SK-N-SH (cell line): ENCODE measurements around the gene PLBD2. TPM values are rescaled to one million over a fixed set of nuclear protein-coding genes. Genes with fewer than 3 reads are reported as not detected.

Source experiments
- CTCF ChIA-PET: fragments of 300-600, 350-600 bp; formaldehyde crosslinking; extraction: SDS; loops from one replicate; lab custom pipeline; 2021; lab: Yijun Ruan, JAX
- POLR2A ChIA-PET: fragments of 350-600 bp; sonication (Branson Sonifier 250); formaldehyde crosslinking; extraction: SDS; loops from one replicate; lab custom pipeline; 2020; ENCODE audit warnings: antibody characterized with exemption, inconsistent platforms; lab: Yijun Ruan, JAX
- DNase-seq: peaks from one replicate; pipeline ENCODE4 v3.0.0; 2012
- H2AFZ ChIP-seq: fragments of 200-600 bp; sonication (generic); 2 replicates; pipeline ENCODE4 v1.8.1; 2016; ENCODE audit warnings: antibody characterized with exemption, mild to moderate bottlenecking, low read depth
- H3F3A ChIP-seq: fragments of 200-600 bp; sonication (generic); replicated peaks from 2 replicates; pipeline ENCODE3; 2016; ENCODE audit warnings: antibody characterized with exemption, mild to moderate bottlenecking; ENCODE audit not compliant: insufficient read depth
- H3K27ac ChIP-seq, 2 experiments: fragments of 200-500 bp in 1 of 2; fragments of 200-600 bp in 1 of 2; sonication (Bioruptor generic) in 1 of 2; sonication (generic), shearing (Covaris generic) in 1 of 2; 2 replicates each; pipeline versions ENCODE4 v1.5.1 to v1.6.1; 2014 to 2016; ENCODE audit warnings: low read depth in 2 of 2, inconsistent platforms in 1 of 2, low read length in 1 of 2, mild to moderate bottlenecking in 1 of 2, mixed read lengths in 1 of 2
- H3K27me3 ChIP-seq: fragments of 200-600 bp; sonication (generic), shearing (Covaris generic); 2 replicates; pipeline ENCODE4 v1.6.1; 2016; ENCODE audit warnings: mixed run types; ENCODE audit not compliant: insufficient read depth
- H3K36me3 ChIP-seq, 2 experiments: fragments of 200-500 bp in 1 of 2; fragments of 200-600 bp in 1 of 2; sonication (Bioruptor generic) in 1 of 2; sonication (generic) in 1 of 2; replicated peaks in 1 of 2; 2 replicates each; pipeline versions ENCODE3 to v1.5.1; 2014 to 2016; ENCODE audit warnings: low read length in 1 of 2, mild to moderate bottlenecking in 1 of 2; ENCODE audit not compliant: insufficient read depth in 2 of 2, control insufficient read depth in 1 of 2
- H3K4me1 ChIP-seq, 2 experiments: fragments of 200-500 bp in 1 of 2; fragments of 200-600 bp in 1 of 2; sonication (Bioruptor generic) in 1 of 2; sonication (generic), shearing (Covaris generic) in 1 of 2; 2 replicates each; pipeline versions ENCODE4 v1.5.1 to v1.6.1; 2014 to 2016; ENCODE audit warnings: low read depth in 1 of 2, low read length in 1 of 2, mixed run types in 1 of 2; ENCODE audit not compliant: insufficient read depth in 2 of 2, control insufficient read depth in 1 of 2
- H3K4me2 ChIP-seq: fragments of 200-600 bp; sonication (generic), shearing (Covaris generic); 2 replicates; pipeline ENCODE4 v1.6.1; 2017; ENCODE audit warnings: mixed run types
- H3K4me3 ChIP-seq, 2 experiments: fragments of 200-500 bp in 1 of 2; fragments of 200-600 bp in 1 of 2; sonication (Bioruptor generic) in 1 of 2; sonication (generic), shearing (Covaris generic) in 1 of 2; 2 replicates each; pipeline versions ENCODE4 v1.5.1 to v1.8.1; 2014 to 2016; ENCODE audit warnings: low read depth in 2 of 2, inconsistent platforms in 1 of 2, low read length in 1 of 2, mild to moderate bottlenecking in 1 of 2, mixed read lengths in 1 of 2, moderate library complexity in 1 of 2
- H3K79me2 ChIP-seq: fragments of 200-600 bp; sonication (generic); 2 replicates; pipeline ENCODE4 v1.8.1; 2017; ENCODE audit warnings: mild to moderate bottlenecking; ENCODE audit not compliant: insufficient read depth
- H3K9ac ChIP-seq: fragments of 200-600 bp; sonication (generic); 2 replicates; pipeline ENCODE4 v1.6.1; 2017; ENCODE audit warnings: mixed run types
- H3K9me2 ChIP-seq: fragments of 200-600 bp; sonication (generic); 2 replicates; pipeline ENCODE4 v1.6.1; 2017; ENCODE audit warnings: mixed run types
- H3K9me3 ChIP-seq: fragments of 200-600 bp; sonication (generic); 2 replicates; pipeline ENCODE4 v1.6.1; 2017; ENCODE audit warnings: mixed run types, mild to moderate bottlenecking, moderate library complexity
- H4K20me1 ChIP-seq: fragments of 200-600 bp; sonication (generic); 2 replicates; pipeline ENCODE4 v1.6.1; 2017; ENCODE audit warnings: mild to moderate bottlenecking, mixed run types; ENCODE audit not compliant: insufficient read depth
- CHD2 ChIP-seq: fragments of 150-350 bp; IDR thresholded peaks from 2 replicates; pipeline ENCODE4 v1.6.1; 2018; ENCODE audit warnings: low read length; ENCODE audit not compliant: partially characterized antibody
- ELF1 ChIP-seq: IDR thresholded peaks from 2 replicates; pipeline ENCODE4 v1.4.0; 2012
- FOSL2 ChIP-seq: IDR thresholded peaks from 2 replicates; pipeline ENCODE4 v1.4.0; 2012; ENCODE audit warnings: low read depth, mild to moderate bottlenecking, moderate library complexity, borderline replicate concordance
- FOXJ3 ChIP-seq: sonication (generic); formaldehyde crosslinking; IDR thresholded peaks from 2 replicates; pipeline ENCODE4 v1.5.1; 2020; ENCODE audit warnings: mild to moderate bottlenecking, missing genetic modification reagents
- GATA2 ChIP-seq: sonication (generic); formaldehyde crosslinking; IDR thresholded peaks from 2 replicates; pipeline ENCODE4 v1.5.0; 2020; ENCODE audit warnings: mild to moderate bottlenecking, missing genetic modification reagents
- JUND ChIP-seq: IDR thresholded peaks from 2 replicates; pipeline ENCODE4 v1.4.0; 2012
- MEF2A ChIP-seq: IDR thresholded peaks from 2 replicates; pipeline ENCODE4 v1.4.0; 2012; ENCODE audit warnings: low read depth, borderline replicate concordance
- MXI1 ChIP-seq: IDR thresholded peaks from 2 replicates; pipeline ENCODE4 v1.6.1; 2012; ENCODE audit warnings: mild to moderate bottlenecking, low read depth, low read length, improper control_type of control experiment
- NFIC ChIP-seq: IDR thresholded peaks from 2 replicates; pipeline ENCODE4 v1.4.0; 2012; ENCODE audit warnings: borderline replicate concordance
- NRF1 ChIP-seq: IDR thresholded peaks from 2 replicates; pipeline ENCODE4 v1.6.1; 2012; ENCODE audit warnings: low read depth, mild to moderate bottlenecking, low read length
- RAD21 ChIP-seq: IDR thresholded peaks from 2 replicates; pipeline ENCODE4 v1.6.1; 2012; ENCODE audit warnings: mild to moderate bottlenecking, low read length
- RCOR1 ChIP-seq: fragments of 150-350 bp; IDR thresholded peaks from 2 replicates; pipeline ENCODE4 v1.6.1; 2017; ENCODE audit warnings: antibody characterized with exemption, low read length
- TCF12 ChIP-seq: IDR thresholded peaks from 2 replicates; pipeline ENCODE4 v1.4.0; 2012
- WGBS: methylation state at CpG from one replicate; pipeline ENCODE4 v1.1.6; 2017; ENCODE audit warnings: low lambda C conversion rate; 5-methylcytosine and 5-hydroxymethylcytosine counted together
- polyA plus RNA-seq, 3 experiments: library from polyadenylated mRNA; depleted of rRNA; stranded (reverse); fragments of >200 nt; gene quantifications; 2 replicates each; pipeline ENCODE4 v1.2.3, GENCODE V29; 2012
- TF ChIP-seq, protein P1 (sequence below): fragments of 200-600 bp; sonication (generic); IDR thresholded peaks from 2 replicates; pipeline ENCODE4 v1.6.1; 2017; ENCODE audit warnings: antibody characterized with exemption, mild to moderate bottlenecking, moderate library complexity
- TF ChIP-seq, protein P2 (sequence below): IDR thresholded peaks from 2 replicates; pipeline ENCODE4 v1.6.1; 2012; ENCODE audit warnings: mild to moderate bottlenecking, low read depth, low read length, moderate library complexity
- TF ChIP-seq, protein P3 (sequence below): IDR thresholded peaks from 2 replicates; pipeline ENCODE4 v1.4.0; 2012; ENCODE audit warnings: low read depth, borderline replicate concordance
- TF ChIP-seq, protein P4 (sequence below): IDR thresholded peaks from 2 replicates; pipeline ENCODE4; 2012
- TF ChIP-seq, protein P5 (sequence below): IDR thresholded peaks from 2 replicates; pipeline ENCODE4 v1.4.0; 2012; ENCODE audit warnings: low read depth
- TF ChIP-seq, protein P6 (sequence below): IDR thresholded peaks from 2 replicates; pipeline ENCODE4 v1.4.0; 2012; ENCODE audit warnings: low read depth, borderline replicate concordance

Gene PLBD2
- polyA plus RNA-seq, 1 of the 3 experiments (the other 2 are of a cell fraction): 15.2 TPM

DNA sequence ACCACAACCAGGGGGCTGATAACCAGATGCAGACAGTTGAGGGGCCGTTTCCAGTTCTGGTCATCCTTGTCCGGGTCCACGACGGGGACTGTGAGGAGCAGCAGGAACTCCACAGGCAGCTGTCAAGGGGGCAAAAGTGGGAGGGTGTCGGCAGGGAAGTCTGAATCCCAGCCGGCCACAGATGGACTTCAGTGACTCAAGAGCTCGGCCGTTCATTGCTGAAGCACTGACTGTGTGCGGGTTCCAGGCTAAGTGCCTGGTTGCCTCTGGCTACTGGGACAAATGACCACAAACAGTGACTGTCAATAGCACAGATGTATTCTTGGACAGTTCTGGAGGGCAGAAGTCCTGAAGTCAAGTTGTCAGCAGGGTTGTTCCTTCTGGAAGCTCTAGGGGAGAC lies 43.0 kb upstream of the PLBD2 start:
- peaks cover 0 to 12% of the 10 kb centered on the region in 2 experiments for H3K36me3 ChIP-seq
- H2AFZ ChIP-seq: no peak overlapping the region
- H4K20me1 ChIP-seq: no peaks in the 10 kb centered on the region
- DNase-seq: no peak
- no peaks in the 10 kb centered on the region for H3K79me2 ChIP-seq
- no peak overlapping the region for H3K4me3 ChIP-seq
- POLR2A ChIA-PET: no interaction called here
- CTCF ChIA-PET: interaction anchor here (0.9 to 2.0 kb wide), 3 partner anchors 44 to 118 kb away, joined by 3 to 5 read pairs (median 4); no protein-coding TSS in a partner anchor
- H3K4me1 ChIP-seq: no peaks in the 10 kb centered on the region
- H3K27ac ChIP-seq: no peak overlapping the region
- H3K4me2 ChIP-seq: no peak overlapping the region
- H3K9me3 ChIP-seq: no peaks in the 10 kb centered on the region
- no peak overlapping the region for H3K9ac ChIP-seq
- no peak for TF ChIP-seq JUND
- TF ChIP-seq, protein P1, sequence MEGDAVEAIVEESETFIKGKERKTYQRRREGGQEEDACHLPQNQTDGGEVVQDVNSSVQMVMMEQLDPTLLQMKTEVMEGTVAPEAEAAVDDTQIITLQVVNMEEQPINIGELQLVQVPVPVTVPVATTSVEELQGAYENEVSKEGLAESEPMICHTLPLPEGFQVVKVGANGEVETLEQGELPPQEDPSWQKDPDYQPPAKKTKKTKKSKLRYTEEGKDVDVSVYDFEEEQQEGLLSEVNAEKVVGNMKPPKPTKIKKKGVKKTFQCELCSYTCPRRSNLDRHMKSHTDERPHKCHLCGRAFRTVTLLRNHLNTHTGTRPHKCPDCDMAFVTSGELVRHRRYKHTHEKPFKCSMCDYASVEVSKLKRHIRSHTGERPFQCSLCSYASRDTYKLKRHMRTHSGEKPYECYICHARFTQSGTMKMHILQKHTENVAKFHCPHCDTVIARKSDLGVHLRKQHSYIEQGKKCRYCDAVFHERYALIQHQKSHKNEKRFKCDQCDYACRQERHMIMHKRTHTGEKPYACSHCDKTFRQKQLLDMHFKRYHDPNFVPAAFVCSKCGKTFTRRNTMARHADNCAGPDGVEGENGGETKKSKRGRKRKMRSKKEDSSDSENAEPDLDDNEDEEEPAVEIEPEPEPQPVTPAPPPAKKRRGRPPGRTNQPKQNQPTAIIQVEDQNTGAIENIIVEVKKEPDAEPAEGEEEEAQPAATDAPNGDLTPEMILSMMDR: no peak
- TF ChIP-seq, protein P2, sequence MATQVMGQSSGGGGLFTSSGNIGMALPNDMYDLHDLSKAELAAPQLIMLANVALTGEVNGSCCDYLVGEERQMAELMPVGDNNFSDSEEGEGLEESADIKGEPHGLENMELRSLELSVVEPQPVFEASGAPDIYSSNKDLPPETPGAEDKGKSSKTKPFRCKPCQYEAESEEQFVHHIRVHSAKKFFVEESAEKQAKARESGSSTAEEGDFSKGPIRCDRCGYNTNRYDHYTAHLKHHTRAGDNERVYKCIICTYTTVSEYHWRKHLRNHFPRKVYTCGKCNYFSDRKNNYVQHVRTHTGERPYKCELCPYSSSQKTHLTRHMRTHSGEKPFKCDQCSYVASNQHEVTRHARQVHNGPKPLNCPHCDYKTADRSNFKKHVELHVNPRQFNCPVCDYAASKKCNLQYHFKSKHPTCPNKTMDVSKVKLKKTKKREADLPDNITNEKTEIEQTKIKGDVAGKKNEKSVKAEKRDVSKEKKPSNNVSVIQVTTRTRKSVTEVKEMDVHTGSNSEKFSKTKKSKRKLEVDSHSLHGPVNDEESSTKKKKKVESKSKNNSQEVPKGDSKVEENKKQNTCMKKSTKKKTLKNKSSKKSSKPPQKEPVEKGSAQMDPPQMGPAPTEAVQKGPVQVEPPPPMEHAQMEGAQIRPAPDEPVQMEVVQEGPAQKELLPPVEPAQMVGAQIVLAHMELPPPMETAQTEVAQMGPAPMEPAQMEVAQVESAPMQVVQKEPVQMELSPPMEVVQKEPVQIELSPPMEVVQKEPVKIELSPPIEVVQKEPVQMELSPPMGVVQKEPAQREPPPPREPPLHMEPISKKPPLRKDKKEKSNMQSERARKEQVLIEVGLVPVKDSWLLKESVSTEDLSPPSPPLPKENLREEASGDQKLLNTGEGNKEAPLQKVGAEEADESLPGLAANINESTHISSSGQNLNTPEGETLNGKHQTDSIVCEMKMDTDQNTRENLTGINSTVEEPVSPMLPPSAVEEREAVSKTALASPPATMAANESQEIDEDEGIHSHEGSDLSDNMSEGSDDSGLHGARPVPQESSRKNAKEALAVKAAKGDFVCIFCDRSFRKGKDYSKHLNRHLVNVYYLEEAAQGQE: no peak
- TF ChIP-seq NRF1: no peak
- TF ChIP-seq, protein P3, sequence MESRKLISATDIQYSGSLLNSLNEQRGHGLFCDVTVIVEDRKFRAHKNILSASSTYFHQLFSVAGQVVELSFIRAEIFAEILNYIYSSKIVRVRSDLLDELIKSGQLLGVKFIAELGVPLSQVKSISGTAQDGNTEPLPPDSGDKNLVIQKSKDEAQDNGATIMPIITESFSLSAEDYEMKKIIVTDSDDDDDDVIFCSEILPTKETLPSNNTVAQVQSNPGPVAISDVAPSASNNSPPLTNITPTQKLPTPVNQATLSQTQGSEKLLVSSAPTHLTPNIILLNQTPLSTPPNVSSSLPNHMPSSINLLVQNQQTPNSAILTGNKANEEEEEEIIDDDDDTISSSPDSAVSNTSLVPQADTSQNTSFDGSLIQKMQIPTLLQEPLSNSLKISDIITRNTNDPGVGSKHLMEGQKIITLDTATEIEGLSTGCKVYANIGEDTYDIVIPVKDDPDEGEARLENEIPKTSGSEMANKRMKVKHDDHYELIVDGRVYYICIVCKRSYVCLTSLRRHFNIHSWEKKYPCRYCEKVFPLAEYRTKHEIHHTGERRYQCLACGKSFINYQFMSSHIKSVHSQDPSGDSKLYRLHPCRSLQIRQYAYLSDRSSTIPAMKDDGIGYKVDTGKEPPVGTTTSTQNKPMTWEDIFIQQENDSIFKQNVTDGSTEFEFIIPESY: no peak
- TF ChIP-seq FOSL2: no peak
- no peak for TF ChIP-seq NFIC
- no peak for TF ChIP-seq RAD21
- TF ChIP-seq, protein P4, sequence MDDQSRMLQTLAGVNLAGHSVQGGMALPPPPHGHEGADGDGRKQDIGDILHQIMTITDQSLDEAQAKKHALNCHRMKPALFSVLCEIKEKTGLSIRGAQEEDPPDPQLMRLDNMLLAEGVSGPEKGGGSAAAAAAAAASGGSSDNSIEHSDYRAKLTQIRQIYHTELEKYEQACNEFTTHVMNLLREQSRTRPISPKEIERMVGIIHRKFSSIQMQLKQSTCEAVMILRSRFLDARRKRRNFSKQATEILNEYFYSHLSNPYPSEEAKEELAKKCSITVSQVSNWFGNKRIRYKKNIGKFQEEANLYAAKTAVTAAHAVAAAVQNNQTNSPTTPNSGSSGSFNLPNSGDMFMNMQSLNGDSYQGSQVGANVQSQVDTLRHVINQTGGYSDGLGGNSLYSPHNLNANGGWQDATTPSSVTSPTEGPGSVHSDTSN: no peak
- TF ChIP-seq, protein P5, sequence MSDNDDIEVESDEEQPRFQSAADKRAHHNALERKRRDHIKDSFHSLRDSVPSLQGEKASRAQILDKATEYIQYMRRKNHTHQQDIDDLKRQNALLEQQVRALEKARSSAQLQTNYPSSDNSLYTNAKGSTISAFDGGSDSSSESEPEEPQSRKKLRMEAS: no peak
- TF ChIP-seq CHD2: no peak
- no peak for TF ChIP-seq RCOR1
- TF ChIP-seq, protein P6, sequence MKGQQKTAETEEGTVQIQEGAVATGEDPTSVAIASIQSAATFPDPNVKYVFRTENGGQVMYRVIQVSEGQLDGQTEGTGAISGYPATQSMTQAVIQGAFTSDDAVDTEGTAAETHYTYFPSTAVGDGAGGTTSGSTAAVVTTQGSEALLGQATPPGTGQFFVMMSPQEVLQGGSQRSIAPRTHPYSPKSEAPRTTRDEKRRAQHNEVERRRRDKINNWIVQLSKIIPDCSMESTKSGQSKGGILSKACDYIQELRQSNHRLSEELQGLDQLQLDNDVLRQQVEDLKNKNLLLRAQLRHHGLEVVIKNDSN: no peak
- no peak for TF ChIP-seq TCF12
- no peak for TF ChIP-seq ELF1
- TF ChIP-seq MEF2A: no peak
- TF ChIP-seq FOXJ3 (CRISPR knock-in tag): no peak
- no peak for TF ChIP-seq MXI1
- no peak for TF ChIP-seq GATA2 (CRISPR knock-in tag)
- 69% methylated on average over 8 of the region's 9 CpGs for WGBS
- H3K27me3 ChIP-seq: no peaks in the 10 kb centered on the region
- no peaks in the 10 kb centered on the region for H3K9me2 ChIP-seq
- H3F3A ChIP-seq: peaks cover 6% of the 10 kb centered on the region
